ENCODE results near the gene WDR17. TPM values are rescaled to one million over a fixed set of nuclear protein-coding genes. Genes with fewer than 3 reads are reported as not detected.
A peak's percentile ranks its signal among the peaks of the same experiment; 100 is the strongest.

Gene WDR17
- total and polyA plus RNA-seq, 4 donors, result 0.81 to 7.5 (median 3.1) TPM

- peak; percentile 84 for ATAC-seq (ENCODE audit: insufficient read depth, low FRiP score)
- H3K4me1 ChIP-seq (ENCODE audit: control insufficient read depth in 5 of 5, insufficient read depth in 5 of 5, low read length in 5 of 5), result no peaks in the 10 kb centered on the region
- H3K27ac ChIP-seq (ENCODE audit: low read depth in 1 of 2, low read length in 1 of 2), result no peak overlapping the region
- peak in 2 of 3 donors; percentile 10 to 11 for DNase-seq
- H3K9me3 ChIP-seq (ENCODE audit: control insufficient read depth in 4 of 4, insufficient read depth in 3 of 4, low read length in 3 of 4), result no peaks in the 10 kb centered on the region
- WGBS, 2 donors, result 63 to 74% methylated on average over 4 of the region's 4 CpGs
- TF ChIP-seq, protein P1, sequence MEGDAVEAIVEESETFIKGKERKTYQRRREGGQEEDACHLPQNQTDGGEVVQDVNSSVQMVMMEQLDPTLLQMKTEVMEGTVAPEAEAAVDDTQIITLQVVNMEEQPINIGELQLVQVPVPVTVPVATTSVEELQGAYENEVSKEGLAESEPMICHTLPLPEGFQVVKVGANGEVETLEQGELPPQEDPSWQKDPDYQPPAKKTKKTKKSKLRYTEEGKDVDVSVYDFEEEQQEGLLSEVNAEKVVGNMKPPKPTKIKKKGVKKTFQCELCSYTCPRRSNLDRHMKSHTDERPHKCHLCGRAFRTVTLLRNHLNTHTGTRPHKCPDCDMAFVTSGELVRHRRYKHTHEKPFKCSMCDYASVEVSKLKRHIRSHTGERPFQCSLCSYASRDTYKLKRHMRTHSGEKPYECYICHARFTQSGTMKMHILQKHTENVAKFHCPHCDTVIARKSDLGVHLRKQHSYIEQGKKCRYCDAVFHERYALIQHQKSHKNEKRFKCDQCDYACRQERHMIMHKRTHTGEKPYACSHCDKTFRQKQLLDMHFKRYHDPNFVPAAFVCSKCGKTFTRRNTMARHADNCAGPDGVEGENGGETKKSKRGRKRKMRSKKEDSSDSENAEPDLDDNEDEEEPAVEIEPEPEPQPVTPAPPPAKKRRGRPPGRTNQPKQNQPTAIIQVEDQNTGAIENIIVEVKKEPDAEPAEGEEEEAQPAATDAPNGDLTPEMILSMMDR (IDR thresholded peaks at IDR 0.05; ENCODE audit: control extremely low read depth, extremely low read depth), result peak; percentile 7
- H3K27me3 ChIP-seq (ENCODE audit: control insufficient read depth in 3 of 3, insufficient read depth in 3 of 3, low read length in 2 of 3), result no peaks in the 10 kb centered on the region
- no peak overlapping the region for H3K9ac ChIP-seq (ENCODE audit: insufficient read depth in 1 of 2, low read length in 2 of 2)
- H3K36me3 ChIP-seq (ENCODE audit: control insufficient read depth in 4 of 4, insufficient read depth in 4 of 4, low read length in 4 of 4), result peaks cover 0 to 2% (median 0%) of the 10 kb centered on the region in 4 donors
- H3K4me3 ChIP-seq, result no peak overlapping the region
Measured at GRCh38 chr4:176123710-176124407, 58.2 kb downstream of the WDR17 start.

GRCh38 chr4:176125063-176125462 is 59.4 kb downstream of the WDR17 start:
- WGBS, 2 donors, result 90% methylated on average over 4 of the region's 4 CpGs
- Histone ChIP-seq H3K36me3 (ENCODE audit: control insufficient read depth in 4 of 4, insufficient read depth in 4 of 4, low read length in 4 of 4) (peaks cover 0 to 2% (median 0%) of the 10 kb centered on the region in 4 donors), H3K4me3 (no peak overlapping the region), H3K9me3 (ENCODE audit: control insufficient read depth in 4 of 4, insufficient read depth in 3 of 4, low read length in 3 of 4) (no peaks in the 10 kb centered on the region), H3K9ac (ENCODE audit: insufficient read depth in 1 of 2, low read length in 2 of 2) (no peak overlapping the region), H3K27me3 (ENCODE audit: control insufficient read depth in 3 of 3, insufficient read depth in 3 of 3, low read length in 2 of 3) (no peaks in the 10 kb centered on the region), H3K4me1 (ENCODE audit: control insufficient read depth in 5 of 5, insufficient read depth in 5 of 5, low read length in 5 of 5) (no peaks in the 10 kb centered on the region), H3K27ac (ENCODE audit: low read depth in 1 of 2, low read length in 1 of 2) (no peak overlapping the region)
- DNase-seq (no peak), ATAC-seq (ENCODE audit: insufficient read depth, low FRiP score) (no peak)
- TF ChIP-seq, protein P1 (IDR thresholded peaks at IDR 0.05; ENCODE audit: control extremely low read depth, extremely low read depth), result no peak

DNA sequence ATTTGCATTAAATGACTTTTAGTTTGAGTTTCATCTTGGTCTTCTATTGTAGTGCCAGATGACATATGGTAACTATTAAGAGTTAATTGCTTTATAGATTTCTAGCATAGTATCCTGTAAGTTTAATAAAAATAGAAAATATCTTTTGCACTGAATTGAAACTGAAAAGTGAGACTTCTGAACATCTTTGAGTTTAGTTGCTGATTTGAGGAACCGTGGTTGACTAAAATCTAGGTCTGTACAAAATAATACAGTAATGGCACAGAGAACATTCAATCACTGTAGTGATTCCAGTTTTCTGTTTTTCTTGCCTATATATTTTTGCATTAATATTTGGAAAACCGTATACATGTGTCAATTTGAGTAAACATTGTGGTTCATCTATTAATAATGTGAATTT is 69.0 kb downstream of the WDR17 start:
- H3K4me3 ChIP-seq, result no peak overlapping the region
- no peaks in the 10 kb centered on the region for H3K9me3 ChIP-seq (ENCODE audit: control insufficient read depth in 4 of 4, insufficient read depth in 3 of 4, low read length in 3 of 4)
- 78 to 88% methylated on average over 2 of the region's 2 CpGs for WGBS, 2 donors
- no peaks in the 10 kb centered on the region for H3K4me1 ChIP-seq (ENCODE audit: control insufficient read depth in 5 of 5, insufficient read depth in 5 of 5, low read length in 5 of 5)
- no peak overlapping the region for H3K27ac ChIP-seq (ENCODE audit: low read depth in 1 of 2, low read length in 1 of 2)
- H3K9ac ChIP-seq (ENCODE audit: insufficient read depth in 1 of 2, low read length in 2 of 2), result no peak overlapping the region
- TF ChIP-seq, protein P1 (IDR thresholded peaks at IDR 0.05; ENCODE audit: control extremely low read depth, extremely low read depth), result no peak
- no peaks in the 10 kb centered on the region for H3K27me3 ChIP-seq (ENCODE audit: control insufficient read depth in 3 of 3, insufficient read depth in 3 of 3, low read length in 2 of 3)
- DNase-seq, result no peak
- no peaks in the 10 kb centered on the region for H3K36me3 ChIP-seq (ENCODE audit: control insufficient read depth in 4 of 4, insufficient read depth in 4 of 4, low read length in 4 of 4)
- no peak for ATAC-seq (ENCODE audit: insufficient read depth, low FRiP score)

DNA sequence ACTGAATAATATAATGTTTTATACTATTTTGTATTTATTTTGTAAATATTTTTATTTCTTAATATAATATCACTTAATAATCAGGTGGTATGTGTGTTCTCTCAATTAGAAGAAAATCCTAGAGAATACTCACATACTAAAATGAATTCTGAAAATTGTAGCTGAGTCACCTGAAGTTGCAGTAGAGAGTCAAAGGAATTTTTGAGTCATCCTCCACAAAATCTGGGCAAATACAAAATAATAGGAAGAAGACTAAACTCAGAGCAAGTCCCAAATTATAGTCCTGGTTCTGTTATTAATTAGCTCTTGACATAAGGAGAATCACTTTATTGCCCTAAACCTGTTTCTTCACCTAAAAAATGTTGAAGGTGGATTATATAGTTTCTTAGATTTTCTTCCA is 72.0 kb downstream of the WDR17 start:
- TF ChIP-seq, protein P1 (IDR thresholded peaks at IDR 0.05; ENCODE audit: control extremely low read depth, extremely low read depth), result no peak
- no peaks in the 10 kb centered on the region for H3K4me1 ChIP-seq (ENCODE audit: control insufficient read depth in 5 of 5, insufficient read depth in 5 of 5, low read length in 5 of 5)
- no peaks in the 10 kb centered on the region for H3K36me3 ChIP-seq (ENCODE audit: control insufficient read depth in 4 of 4, insufficient read depth in 4 of 4, low read length in 4 of 4)
- no peaks in the 10 kb centered on the region for H3K9me3 ChIP-seq (ENCODE audit: control insufficient read depth in 4 of 4, insufficient read depth in 3 of 4, low read length in 3 of 4)
- H3K27me3 ChIP-seq (ENCODE audit: control insufficient read depth in 3 of 3, insufficient read depth in 3 of 3, low read length in 2 of 3), result no peaks in the 10 kb centered on the region
- no peak overlapping the region for H3K4me3 ChIP-seq
- no peak overlapping the region for H3K27ac ChIP-seq (ENCODE audit: low read depth in 1 of 2, low read length in 1 of 2)
- no peak for DNase-seq
- H3K9ac ChIP-seq (ENCODE audit: insufficient read depth in 1 of 2, low read length in 2 of 2), result no peak overlapping the region
- no peak for ATAC-seq (ENCODE audit: insufficient read depth, low FRiP score)

All from lung (tissue), 12 donors.